IMR-90 (cell line): ENCODE results near the gene ZBTB1. TPM values are rescaled to one million over a fixed set of nuclear protein-coding genes. Genes with fewer than 3 reads are reported as not detected.

ENCODE experiments used
- ATAC-seq: fragments of 200-7000 bp; cut with Tn5 transposase; 2 replicates; pipeline ENCODE4 v1.9.1; 2020; ENCODE audit warnings: low read depth, mild to moderate bottlenecking, moderate library complexity
- Bru-seq: library from RNA; stranded (reverse); fragments of 400-500 nt; gene quantifications from one replicate; lab custom pipeline; 2021; lab: Mats Ljungman, UMichigan
- BruChase-seq, 2 experiments: library from RNA; stranded (reverse); fragments of 400-500 nt; gene quantifications; one replicate each; lab custom pipeline; 2021; lab: Mats Ljungman, UMichigan
- BruUV-seq: library from RNA; stranded (reverse); fragments of 400-500 nt; replicated peaks from 2 replicates; lab custom pipeline; 2021; lab: Mats Ljungman, UMichigan
- CTCF ChIA-PET: fragments of 300-600 bp; formaldehyde crosslinking; extraction: SDS; loops from one replicate; lab custom pipeline; 2021; ENCODE audit warnings: antibody characterized with exemption; lab: Yijun Ruan, JAX
- POLR2A ChIA-PET: fragments of 300-600 bp; sonication (Branson Sonifier 250); formaldehyde crosslinking; loops from one replicate; lab custom pipeline; 2022; ENCODE audit warnings: antibody characterized with exemption; ENCODE audit not compliant: unreplicated experiment; lab: Charles Lee
- DNase-seq: peaks from one replicate; pipeline ENCODE4 v3.0.0; 2013
- H2AFZ ChIP-seq: replicated peaks from 2 replicates; pipeline ENCODE3; 2013; ENCODE audit warnings: low read length, mild to moderate bottlenecking; ENCODE audit not compliant: poor library complexity
- H2AK5ac ChIP-seq: 2 replicates; pipeline ENCODE4 v1.6.1; 2013; ENCODE audit warnings: low read depth, low read length, inconsistent platforms
- H2AK9ac ChIP-seq: replicated peaks from 2 replicates; pipeline ENCODE3; 2013; ENCODE audit warnings: mild to moderate bottlenecking, low read depth, low read length, moderate library complexity; ENCODE audit not compliant: poor library complexity
- H2BK120ac ChIP-seq: 2 replicates; pipeline ENCODE4 v1.6.1; 2013; ENCODE audit warnings: low read depth, low read length, inconsistent platforms
- H2BK15ac ChIP-seq: 3 replicates; pipeline ENCODE4 v1.6.1; 2013; ENCODE audit warnings: low read depth, low read length, inconsistent platforms
- H2BK20ac ChIP-seq: 2 replicates; pipeline ENCODE4 v1.6.1; 2013; ENCODE audit warnings: low read depth, mild to moderate bottlenecking, inconsistent platforms, low read length, moderate library complexity
- H2BK5ac ChIP-seq: 2 replicates; pipeline ENCODE4 v1.6.1; 2013; ENCODE audit warnings: mild to moderate bottlenecking, low read depth, low read length, inconsistent platforms; ENCODE audit not compliant: poor library complexity, severe bottlenecking
- H3K14ac ChIP-seq: replicated peaks from 2 replicates; pipeline ENCODE4 v1.6.1; 2013; ENCODE audit warnings: low read depth, low read length, inconsistent platforms
- H3K18ac ChIP-seq: 2 replicates; pipeline ENCODE4 v1.6.1; 2013; ENCODE audit warnings: low read depth, low read length, control low read depth
- H3K23ac ChIP-seq: 2 replicates; pipeline ENCODE4 v1.6.1; 2013; ENCODE audit warnings: low read depth, low read length, inconsistent platforms
- H3K27ac ChIP-seq: 2 replicates; pipeline ENCODE4 v1.5.1; 2013; ENCODE audit warnings: mild to moderate bottlenecking, control low read depth, low read length; ENCODE audit not compliant: insufficient read depth
- H3K27me3 ChIP-seq: 2 replicates; pipeline ENCODE4 v1.6.1; 2013; ENCODE audit warnings: low read length; ENCODE audit not compliant: control insufficient read depth, insufficient read depth
- H3K36me3 ChIP-seq: 2 replicates; pipeline ENCODE4 v1.6.1; 2013; ENCODE audit warnings: low read length, mixed read lengths; ENCODE audit not compliant: control insufficient read depth, insufficient read depth
- H3K4ac ChIP-seq: 2 replicates; pipeline ENCODE4 v1.6.1; 2013; ENCODE audit warnings: low read depth, low read length, inconsistent platforms
- H3K4me1 ChIP-seq: 2 replicates; pipeline ENCODE4 v1.6.1; 2013; ENCODE audit warnings: low read length, mixed read lengths; ENCODE audit not compliant: control insufficient read depth, insufficient read depth
- H3K4me2 ChIP-seq: 2 replicates; pipeline ENCODE4 v1.6.1; 2013; ENCODE audit warnings: low read depth, mild to moderate bottlenecking, control low read depth, low read length, moderate library complexity
- H3K4me3 ChIP-seq: 2 replicates; pipeline ENCODE4 v1.5.1; 2013; ENCODE audit warnings: low read depth, mild to moderate bottlenecking, control low read depth, low read length, moderate library complexity; ENCODE audit not compliant: insufficient read depth
- H3K56ac ChIP-seq: 2 replicates; pipeline ENCODE4 v1.6.1; 2013; ENCODE audit warnings: low read length, inconsistent platforms; ENCODE audit not compliant: insufficient read depth; ENCODE audit errors: extremely low read depth
- H3K79me1 ChIP-seq, 2 experiments: 2 replicates each; pipeline ENCODE4 v1.6.1; 2013; ENCODE audit warnings: low read length in 2 of 2, inconsistent platforms in 1 of 2, low read depth in 1 of 2
- H3K9ac ChIP-seq: 2 replicates; pipeline ENCODE4 v1.6.1; 2013; ENCODE audit warnings: low read depth, low read length, control low read depth
- H3K9me1 ChIP-seq: 2 replicates; pipeline ENCODE4 v1.6.1; 2013; ENCODE audit warnings: low read length, inconsistent platforms; ENCODE audit not compliant: insufficient read depth
- H3K9me3 ChIP-seq: 2 replicates; pipeline ENCODE4 v1.6.1; 2013; ENCODE audit warnings: low read length; ENCODE audit not compliant: control insufficient read depth, insufficient read depth
- H4K20me1 ChIP-seq: 2 replicates; pipeline ENCODE4 v1.6.1; 2013; ENCODE audit warnings: low read length, inconsistent platforms; ENCODE audit not compliant: insufficient read depth
- H4K5ac ChIP-seq: 2 replicates; pipeline ENCODE4 v1.6.1; 2013; ENCODE audit warnings: mild to moderate bottlenecking, low read depth, low read length, control low read depth
- H4K8ac ChIP-seq, 2 experiments: 2 replicates each; pipeline ENCODE4 v1.6.1; 2013; ENCODE audit warnings: low read depth in 2 of 2, low read length in 2 of 2, control low read depth in 1 of 2, inconsistent platforms in 1 of 2
- H4K91ac ChIP-seq: 2 replicates; pipeline ENCODE4 v1.6.1; 2013; ENCODE audit warnings: low read depth, low read length, inconsistent platforms; ENCODE audit not compliant: insufficient read depth
- BHLHE40 ChIP-seq: fragments of 150-350 bp; IDR thresholded peaks from 2 replicates; pipeline ENCODE4 v1.6.1; 2016; ENCODE audit warnings: mild to moderate bottlenecking, low read depth, low read length
- CEBPB ChIP-seq: IDR thresholded peaks from 2 replicates; pipeline ENCODE4 v1.6.1; 2012; ENCODE audit warnings: low read depth, low read length, improper control_type of control experiment
- CHD1 ChIP-seq: IDR thresholded peaks from 2 replicates; pipeline ENCODE4 v1.6.1; 2012; ENCODE audit warnings: low read depth, low read length, improper control_type of control experiment
- MAFK ChIP-seq: IDR thresholded peaks from 2 replicates; pipeline ENCODE4 v1.6.1; 2012; ENCODE audit warnings: low read depth, low read length, improper control_type of control experiment
- MAZ ChIP-seq: IDR thresholded peaks from 2 replicates; pipeline ENCODE4 v1.6.1; 2012; ENCODE audit warnings: low read depth, mild to moderate bottlenecking, low read length, improper control_type of control experiment, moderate library complexity, borderline replicate concordance
- MXI1 ChIP-seq: IDR thresholded peaks from 2 replicates; pipeline ENCODE4 v1.6.1; 2012; ENCODE audit warnings: low read depth, mild to moderate bottlenecking, low read length, moderate library complexity, borderline replicate concordance
- NFE2L2 ChIP-seq: fragments of 150-350 bp; IDR thresholded peaks from 2 replicates; pipeline ENCODE4 v1.6.1; 2016; ENCODE audit warnings: low read depth, mild to moderate bottlenecking, low read length
- POLR2A ChIP-seq: IDR thresholded peaks from 2 replicates; pipeline ENCODE4 v1.6.1; 2012; ENCODE audit warnings: mild to moderate bottlenecking, low read depth, low read length
- RAD21 ChIP-seq: IDR thresholded peaks from 2 replicates; pipeline ENCODE4 v1.6.1; 2012; ENCODE audit warnings: low read length, improper control_type of control experiment
- RCOR1 ChIP-seq: IDR thresholded peaks from 2 replicates; pipeline ENCODE4 v1.6.1; 2012; ENCODE audit warnings: mild to moderate bottlenecking, low read length, improper control_type of control experiment; ENCODE audit not compliant: insufficient replicate concordance
- RFX5 ChIP-seq: IDR thresholded peaks from 2 replicates; pipeline ENCODE4 v1.8.0; 2012; ENCODE audit warnings: low read depth, mild to moderate bottlenecking, low read length, moderate library complexity
- SMC3 ChIP-seq: fragments of 150-350 bp; IDR thresholded peaks from 2 replicates; pipeline ENCODE4 v1.6.1; 2016; ENCODE audit warnings: low read depth, mild to moderate bottlenecking, antibody characterized with exemption, low read length, moderate library complexity
- WGBS, 2 experiments: methylation state at CpG; one replicate each; pipeline versions ENCODE4 v1.1.5 to v1.1.7; 2013; ENCODE audit warnings: missing lambda C conversion rate in 2 of 2; ENCODE audit not compliant: insufficient read length in 1 of 2; ENCODE audit errors: extremely low coverage in 2 of 2; 5-methylcytosine and 5-hydroxymethylcytosine counted together
- dilution Hi-C: fragments of 300-500 bp; cut with HindIII; formaldehyde crosslinking; loops from one replicate; pipeline ENCODE4 v1.14.3; 2018; ENCODE audit warnings: low sequenced_read_pairs; ENCODE audit not compliant: unreplicated experiment
- in situ Hi-C: fragments of 300-500 bp; cut with MboI; formaldehyde crosslinking; loops from 3 replicates; pipeline ENCODE4 v1.14.3; 2019; ENCODE audit warnings: low sequenced_read_pairs, inconsistent platforms, mixed read lengths
- intact Hi-C: fragments of 100-400 bp; cut with micrococcal nuclease; formaldehyde crosslinking; loops from 2 replicates; pipeline ENCODE4 v1.10.0; 2022
- long read RNA-seq: library from polyadenylated mRNA; unstranded; transcript quantifications from one replicate; pipeline ENCODE4 v2.0.0, GENCODE V29; 2021; ENCODE audit not compliant: unreplicated experiment
- polyA plus RNA-seq, 3 experiments: library from polyadenylated mRNA; depleted of rRNA; stranded (reverse); fragments of >200 nt; gene quantifications; 2 replicates each; pipeline ENCODE4 v1.2.3, GENCODE V29; 2012; ENCODE audit warnings: low replicate concordance in 1 of 3
- total RNA-seq: library from RNA; depleted of rRNA; stranded (reverse); fragments of >200 nt; gene quantifications from 2 replicates; pipeline ENCODE4 v1.2.3, GENCODE V29; 2012; rRNA removed
- TF ChIP-seq, protein P1 (sequence below): fragments of 150-350 bp; IDR thresholded peaks from 2 replicates; pipeline ENCODE4 v1.6.1; 2017; ENCODE audit warnings: mild to moderate bottlenecking, antibody characterized with exemption, low read length, low read depth

The ZBTB1 gene, protein sequence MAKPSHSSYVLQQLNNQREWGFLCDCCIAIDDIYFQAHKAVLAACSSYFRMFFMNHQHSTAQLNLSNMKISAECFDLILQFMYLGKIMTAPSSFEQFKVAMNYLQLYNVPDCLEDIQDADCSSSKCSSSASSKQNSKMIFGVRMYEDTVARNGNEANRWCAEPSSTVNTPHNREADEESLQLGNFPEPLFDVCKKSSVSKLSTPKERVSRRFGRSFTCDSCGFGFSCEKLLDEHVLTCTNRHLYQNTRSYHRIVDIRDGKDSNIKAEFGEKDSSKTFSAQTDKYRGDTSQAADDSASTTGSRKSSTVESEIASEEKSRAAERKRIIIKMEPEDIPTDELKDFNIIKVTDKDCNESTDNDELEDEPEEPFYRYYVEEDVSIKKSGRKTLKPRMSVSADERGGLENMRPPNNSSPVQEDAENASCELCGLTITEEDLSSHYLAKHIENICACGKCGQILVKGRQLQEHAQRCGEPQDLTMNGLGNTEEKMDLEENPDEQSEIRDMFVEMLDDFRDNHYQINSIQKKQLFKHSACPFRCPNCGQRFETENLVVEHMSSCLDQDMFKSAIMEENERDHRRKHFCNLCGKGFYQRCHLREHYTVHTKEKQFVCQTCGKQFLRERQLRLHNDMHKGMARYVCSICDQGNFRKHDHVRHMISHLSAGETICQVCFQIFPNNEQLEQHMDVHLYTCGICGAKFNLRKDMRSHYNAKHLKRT
- 37.3 and 63.0 TPM in 2 replicates for total RNA-seq
- 13.6 and 19.0 TPM in 2 replicates for polyA plus RNA-seq (2012; rRNA removed)
- 2.8 and 3.1 TPM in 2 replicates for polyA plus RNA-seq (2012; cell fraction: cytosol; rRNA removed)
- polyA plus RNA-seq (2012; cell fraction: nucleus; rRNA removed; ENCODE audit: low replicate concordance) = 4.5 and 27.9 TPM in 2 replicates
- percentile 96 among the genes with signal in this experiment for Bru-seq, nascent RNA
- BruChase-seq, experiment 1, labeled RNA remaining after a 6-hour chase = percentile 96 among the genes with signal in this experiment
- percentile 98 among the genes with signal in this experiment for BruChase-seq, experiment 2, labeled RNA remaining after a 2-hour chase
- long read RNA-seq, full-length matches to known transcripts = 19 of 80 reads
- long read RNA-seq, partial matches to known transcripts = 55 of 80 reads
- long read RNA-seq, other reads (novel, unspliced or antisense) = 6 of 80 reads

DNA sequence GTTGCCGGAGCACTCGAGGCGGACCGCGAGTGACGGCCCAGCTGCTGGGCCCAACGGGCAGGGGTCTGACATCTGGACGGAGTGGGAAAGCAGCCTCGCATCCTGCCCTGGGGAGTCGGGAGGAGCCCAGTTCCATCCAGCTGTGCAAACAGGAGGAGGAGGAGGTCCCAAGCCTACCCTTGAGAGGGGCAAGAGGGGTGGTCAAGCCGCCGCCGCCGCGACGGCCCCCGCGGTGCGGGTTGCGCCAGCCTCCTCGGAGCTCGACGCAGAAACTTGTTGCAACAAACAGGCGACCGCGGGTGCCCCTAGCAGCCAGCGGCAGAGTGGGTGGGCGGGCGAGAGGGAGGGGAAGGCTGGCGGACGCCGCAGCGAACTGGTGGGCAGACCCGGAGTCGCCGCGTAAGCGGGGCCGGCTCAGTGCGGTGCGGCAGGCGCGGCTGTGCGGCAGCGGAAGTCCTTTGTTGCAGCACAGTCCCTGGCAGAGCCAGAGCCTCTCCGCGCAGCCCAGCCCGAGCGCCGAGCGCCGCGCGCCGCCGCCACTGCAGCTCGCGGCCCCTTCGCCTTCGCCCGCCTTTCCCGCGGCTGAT lies at the start of gene ZBTB1:
Gene ZBTB1 (plus strand): TSS at position 461 of the 587 bp plus-strand sequence. CDS start 16,735 bp downstream, outside the sequence.
- H4K8ac ChIP-seq = peak within 1 kb of the TSS; percentile 96 to 99
- H2BK20ac ChIP-seq = peak within 1 kb of the TSS; percentile 42; the same call in 1 of the 2 replicates
- intact Hi-C loops (loop anchor here (2.0 kb wide), 2 partner anchors 132 to 258 kb away; no protein-coding TSS in a partner anchor), in situ Hi-C loops (no loop called here), dilution Hi-C loops (no loop called here)
- peak within 1 kb of the TSS; percentile 100 for H2BK5ac ChIP-seq
- H3K18ac ChIP-seq = peak within 1 kb of the TSS; percentile 97
- H3K4me3 ChIP-seq = peak within 1 kb of the TSS; percentile 87
- BruUV-seq = no TSS peak
- ChIA-PET CTCF (interaction anchor here (1.0 kb wide), 1 partner anchor 40 kb away, joined by 3 read pairs; no protein-coding TSS in a partner anchor), POLR2A (interaction anchor here (0.6 to 0.7 kb wide), 4 partner anchors 132 to 180 kb away, joined by 3 to 9 read pairs (median 5); no protein-coding TSS in a partner anchor)
- peaks cover 18 to 68% of the 10 kb centered on the region in 2 experiments for H3K79me1 ChIP-seq
- H3K4me1 ChIP-seq = peaks cover 19% of the 10 kb centered on the region
- no peaks in the 10 kb centered on the region for H3K27me3 ChIP-seq
- H3K14ac ChIP-seq = peak within 1 kb of the TSS; percentile 99
- DNase-seq = peak; percentile 86
- H3K4ac ChIP-seq = peak within 1 kb of the TSS; percentile 100
- H4K5ac ChIP-seq = peak within 1 kb of the TSS; percentile 99
- peak within 1 kb of the TSS; percentile 88 for H2BK120ac ChIP-seq
- peak within 1 kb of the TSS; percentile 100 for H3K27ac ChIP-seq
- peak within 1 kb of the TSS; percentile 99 for H3K9ac ChIP-seq
- H4K20me1 ChIP-seq = peaks cover 41% of the 10 kb centered on the region
- H3K9me3 ChIP-seq = no peaks in the 10 kb centered on the region
- peak within 1 kb of the TSS; percentile 97 for H3K56ac ChIP-seq
- WGBS, 2 experiments = 0% methylated on average over 22 of the region's 63 CpGs; no CpG with 5 or more reads in 1 of the 2 experiments
- peak; percentile 55 for ATAC-seq
- H2AFZ ChIP-seq = peak within 1 kb of the TSS; percentile 97
- H3K23ac ChIP-seq = peak within 1 kb of the TSS; percentile 97
- peak within 1 kb of the TSS; percentile 96 for H4K91ac ChIP-seq
- peak within 1 kb of the TSS; percentile 99 for H2AK5ac ChIP-seq
- peak within 1 kb of the TSS; percentile 100 for H3K4me2 ChIP-seq
- H2BK15ac ChIP-seq = peak within 1 kb of the TSS; percentile 74; the same call in 1 of the 3 replicates
- H2AK9ac ChIP-seq = peak within 1 kb of the TSS; percentile 99
- no peaks in the 10 kb centered on the region for H3K36me3 ChIP-seq
- peaks cover 19% of the 10 kb centered on the region for H3K9me1 ChIP-seq
- TF ChIP-seq RFX5 (no peak), CEBPB (peak; percentile 86), SMC3 (no peak), CHD1 (no peak), RCOR1 (no peak), POLR2A (peak; percentile 91), MXI1 (no peak), BHLHE40 (no peak), NFE2L2 (no peak), MAFK (no peak), MAZ (peak; percentile 22; the same call in 1 of the 2 replicates), RAD21 (no peak)
- TF ChIP-seq, protein P1, sequence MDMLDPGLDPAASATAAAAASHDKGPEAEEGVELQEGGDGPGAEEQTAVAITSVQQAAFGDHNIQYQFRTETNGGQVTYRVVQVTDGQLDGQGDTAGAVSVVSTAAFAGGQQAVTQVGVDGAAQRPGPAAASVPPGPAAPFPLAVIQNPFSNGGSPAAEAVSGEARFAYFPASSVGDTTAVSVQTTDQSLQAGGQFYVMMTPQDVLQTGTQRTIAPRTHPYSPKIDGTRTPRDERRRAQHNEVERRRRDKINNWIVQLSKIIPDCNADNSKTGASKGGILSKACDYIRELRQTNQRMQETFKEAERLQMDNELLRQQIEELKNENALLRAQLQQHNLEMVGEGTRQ = no peak
